ENCODE measurements around the gene CALD1.

DNA sequence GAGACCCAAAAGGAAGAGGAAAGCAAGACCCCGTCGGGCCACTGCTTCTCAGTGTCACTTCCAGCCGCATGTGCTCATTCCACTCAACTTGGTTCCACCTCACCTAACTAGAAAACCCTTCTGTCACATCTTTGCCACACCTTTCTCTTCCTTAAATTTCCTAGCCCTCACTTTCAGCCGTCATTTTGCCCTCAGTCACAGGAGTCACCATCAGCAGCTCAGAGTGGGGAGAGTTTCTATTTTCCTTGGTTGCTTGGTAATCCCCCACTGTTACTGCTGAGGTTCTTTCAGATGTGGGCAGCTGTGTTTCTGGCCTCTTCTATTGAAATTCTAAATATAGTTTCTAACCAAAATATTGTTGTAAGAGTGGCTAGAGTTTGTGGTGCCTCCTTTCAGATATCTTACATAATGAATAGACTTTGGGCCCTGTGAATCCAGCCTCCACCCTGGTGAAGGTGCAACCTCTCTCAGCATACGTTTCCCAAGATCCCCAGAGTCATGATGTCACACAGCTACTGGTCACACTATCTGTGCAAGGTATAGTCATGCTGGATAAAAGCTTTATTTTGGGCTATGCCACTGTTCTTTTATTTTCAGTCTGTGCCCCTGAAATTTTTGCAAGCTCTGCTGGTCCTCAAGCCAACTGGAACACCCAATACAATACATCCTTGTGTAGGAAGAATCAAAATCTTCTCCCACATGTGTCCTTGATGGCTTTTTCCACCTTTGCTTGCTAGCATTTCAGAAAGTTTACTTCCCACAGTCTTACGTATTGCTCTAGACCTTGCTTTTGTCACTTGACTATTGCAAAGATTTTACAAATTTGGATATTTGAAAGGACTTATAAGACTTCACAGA, 216.0 kb downstream of the CALD1 start:
- TF ChIP-seq, protein P1, sequence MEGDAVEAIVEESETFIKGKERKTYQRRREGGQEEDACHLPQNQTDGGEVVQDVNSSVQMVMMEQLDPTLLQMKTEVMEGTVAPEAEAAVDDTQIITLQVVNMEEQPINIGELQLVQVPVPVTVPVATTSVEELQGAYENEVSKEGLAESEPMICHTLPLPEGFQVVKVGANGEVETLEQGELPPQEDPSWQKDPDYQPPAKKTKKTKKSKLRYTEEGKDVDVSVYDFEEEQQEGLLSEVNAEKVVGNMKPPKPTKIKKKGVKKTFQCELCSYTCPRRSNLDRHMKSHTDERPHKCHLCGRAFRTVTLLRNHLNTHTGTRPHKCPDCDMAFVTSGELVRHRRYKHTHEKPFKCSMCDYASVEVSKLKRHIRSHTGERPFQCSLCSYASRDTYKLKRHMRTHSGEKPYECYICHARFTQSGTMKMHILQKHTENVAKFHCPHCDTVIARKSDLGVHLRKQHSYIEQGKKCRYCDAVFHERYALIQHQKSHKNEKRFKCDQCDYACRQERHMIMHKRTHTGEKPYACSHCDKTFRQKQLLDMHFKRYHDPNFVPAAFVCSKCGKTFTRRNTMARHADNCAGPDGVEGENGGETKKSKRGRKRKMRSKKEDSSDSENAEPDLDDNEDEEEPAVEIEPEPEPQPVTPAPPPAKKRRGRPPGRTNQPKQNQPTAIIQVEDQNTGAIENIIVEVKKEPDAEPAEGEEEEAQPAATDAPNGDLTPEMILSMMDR (IDR thresholded peaks at IDR 0.05) = no peak
- no peak for TF ChIP-seq POLR2A (IDR thresholded peaks at IDR 0.05)
- TF ChIP-seq EP300 (IDR thresholded peaks at IDR 0.05) = no peak
